Activated B cell treated with CpG ODN at 0.5 μM for 24 hours (primary cell): ENCODE results near the gene COPZ2. TPM values are rescaled to one million over a fixed set of nuclear protein-coding genes. Genes with fewer than 3 reads are reported as not detected.
"Not testable (repeated sequence)": the region's sequence is repeated elsewhere in the genome, so short reads cannot be mapped to it uniquely, and the experiment has no call there.

Experiments
- ATAC-seq: fragments of 200-7000 bp; cut with Tn5 transposase; one replicate; pipeline ENCODE4 v1.10.0; 2021; ENCODE audit warnings: low read depth, mild to moderate bottlenecking, moderate library complexity
- CTCF ChIA-PET: fragments of 350-600 bp; sonication (Branson Sonifier 250); formaldehyde crosslinking; loops from one replicate; lab custom pipeline; 2021; ENCODE audit warnings: antibody characterized with exemption; lab: Charles Lee
- POLR2A ChIA-PET: fragments of 350-600 bp; sonication (Branson Sonifier 250); formaldehyde crosslinking; loops from one replicate; lab custom pipeline; 2021; ENCODE audit warnings: antibody characterized with exemption; lab: Charles Lee
- DNase-seq: peaks from one replicate; pipeline ENCODE4 v3.0.0; 2022
- H3K27ac Mint-ChIP-seq: one replicate; pipeline ENCODE4 v1.8.0; 2020; ENCODE audit warnings: mixed read lengths
- H3K27me3 Mint-ChIP-seq: one replicate; pipeline ENCODE4 v1.8.0; 2021; ENCODE audit warnings: mixed read lengths
- H3K36me3 Mint-ChIP-seq: one replicate; pipeline ENCODE4 v1.8.0; 2021; ENCODE audit warnings: low read depth, mixed read lengths
- H3K4me1 Mint-ChIP-seq: one replicate; pipeline ENCODE4 v1.8.0; 2021; ENCODE audit warnings: mixed read lengths
- H3K4me3 Mint-ChIP-seq: one replicate; pipeline ENCODE4 v1.8.0; 2020; ENCODE audit warnings: mild to moderate bottlenecking, mixed read lengths
- H3K9me3 Mint-ChIP-seq: one replicate; pipeline ENCODE4 v1.8.0; 2020; ENCODE audit warnings: mixed read lengths
- CTCF ChIP-seq: fragments of 200-600 bp; IDR thresholded peaks from one replicate; pipeline ENCODE4 v1.8.0; 2022; ENCODE audit warnings: antibody characterized with exemption, mild to moderate bottlenecking
- intact Hi-C: fragments of 100-400 bp; cut with micrococcal nuclease; formaldehyde crosslinking; loops from one replicate; pipeline ENCODE4 v1.15.1; 2024
- total RNA-seq: library from RNA; stranded (reverse); gene quantifications from 2 replicates; pipeline ENCODE4 v1.2.3, GENCODE V29; 2022

COPZ2 gene
- total RNA-seq: 3.3 and 4.1 TPM in 2 replicates

- H3K27ac Mint-ChIP-seq: no peak within 1 kb of the TSS
- ChIA-PET POLR2A (interaction anchor here (0.6 to 2.7 kb wide), 4 partner anchors 11 to 57 kb away, joined by 3 to 27 read pairs (median 8); partner anchors contain the start of gene NFE2L1), CTCF (interaction anchor here (0.9 to 3.1 kb wide), 8 partner anchors 11 to 42 kb away, joined by 3 to 20 read pairs (median 7); partner anchors contain the start of gene NFE2L1)
- TF ChIP-seq CTCF: no peak
- DNase-seq (peak; percentile 53), ATAC-seq (peak; percentile 93)
- intact Hi-C loops: loop anchor here (1.0 kb wide), 3 partner anchors 11 to 37 kb away; partner anchors contain the start of gene NFE2L1
- H3K9me3 Mint-ChIP-seq: no peaks in the 10 kb centered on the region
- peaks cover 14% of the 10 kb centered on the region for H3K4me1 Mint-ChIP-seq
- H3K36me3 Mint-ChIP-seq: no peaks in the 10 kb centered on the region
- H3K4me3 Mint-ChIP-seq: peak within 1 kb of the TSS; percentile 86
- peaks cover 17% of the 10 kb centered on the region for H3K27me3 Mint-ChIP-seq
These were observed at the start of gene COPZ2 for GRCh38 chr17:48037036-48037837. TSS of gene COPZ2 (minus strand) at chr17:48037797. CDS start at chr17:48037777, 20 bp downstream.

DNA sequence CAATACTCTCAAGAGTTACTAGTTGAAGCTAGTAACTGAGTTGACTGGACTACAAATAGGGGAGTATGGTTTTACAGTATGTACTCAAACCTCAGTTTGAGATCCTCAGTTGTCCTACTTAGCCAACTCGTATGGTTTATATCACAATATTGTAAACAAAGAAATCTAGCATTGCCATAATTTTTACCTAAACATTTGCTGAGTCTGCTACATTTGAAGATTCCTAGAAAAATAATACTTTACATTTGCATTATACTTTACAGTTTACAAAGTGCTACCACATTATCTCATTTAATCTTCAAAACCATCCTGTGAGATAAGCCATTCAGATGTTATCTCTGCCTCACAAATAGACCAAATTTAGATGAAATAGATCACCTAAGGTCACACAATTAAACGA, 47.3 kb upstream of the COPZ2 start:
- CTCF ChIA-PET: interaction anchor here (0.6 to 6.5 kb wide), 3 partner anchors 27 to 59 kb away, joined by 3 to 49 read pairs (median 3); no protein-coding TSS in a partner anchor

DNA sequence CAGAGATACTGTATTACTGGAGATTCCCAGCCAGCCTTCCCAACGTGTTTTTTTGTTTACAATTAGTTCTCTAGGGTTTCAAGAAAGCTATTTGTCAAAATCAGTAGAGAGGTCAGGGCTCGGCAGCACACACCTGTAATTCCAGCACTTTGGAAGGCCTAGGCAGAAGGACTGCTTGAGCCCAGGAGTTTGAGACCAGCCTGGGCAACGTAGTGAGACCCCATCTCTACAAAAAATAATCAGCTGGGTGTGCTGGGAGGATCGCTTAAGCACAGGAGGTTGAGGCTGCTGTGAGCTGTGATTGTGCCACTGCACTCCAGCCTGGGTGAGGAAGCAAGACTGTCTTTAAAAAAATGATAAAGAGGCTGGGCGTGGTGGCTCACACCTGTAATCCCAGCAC, 44.3 kb upstream of the COPZ2 start:
- ATAC-seq: no peak
- no peaks in the 10 kb centered on the region for H3K9me3 Mint-ChIP-seq
- ChIA-PET CTCF (interaction anchor here (0.8 to 7.4 kb wide), 12 partner anchors 8 to 56 kb away, joined by 3 to 169 read pairs (median 6); partner anchors contain the start of gene SNX11), POLR2A (interaction anchor here (0.7 to 1.2 kb wide), 3 partner anchors 25 to 37 kb away, joined by 3 to 8 read pairs (median 3); partner anchors contain the start of gene SNX11)
- intact Hi-C loops: loop anchor here (2.0 kb wide), 1 partner anchor 537 kb away; no protein-coding TSS in a partner anchor
- H3K27me3 Mint-ChIP-seq: no peaks in the 10 kb centered on the region
- H3K36me3 Mint-ChIP-seq: peaks cover 5% of the 10 kb centered on the region
- DNase-seq: no peak
- no peak overlapping the region for H3K27ac Mint-ChIP-seq
- peaks cover 2% of the 10 kb centered on the region for H3K4me1 Mint-ChIP-seq
- TF ChIP-seq CTCF: no peak
- no peak overlapping the region for H3K4me3 Mint-ChIP-seq

More for the DNA sequence above, 47.3 kb upstream of the COPZ2 start:
- H3K4me3 Mint-ChIP-seq: no peak overlapping the region
- DNase-seq (no peak), ATAC-seq (no peak)
- POLR2A ChIA-PET: interaction anchor here (0.9 kb wide), 1 partner anchor 27 kb away, joined by 3 read pairs; no protein-coding TSS in a partner anchor
- H3K9me3 Mint-ChIP-seq: no peaks in the 10 kb centered on the region
- H3K4me1 Mint-ChIP-seq: peaks cover 5% of the 10 kb centered on the region
- no peak for TF ChIP-seq CTCF
- intact Hi-C loops: no loop called here
- no peaks in the 10 kb centered on the region for H3K27me3 Mint-ChIP-seq
- peaks cover 10% of the 10 kb centered on the region for H3K36me3 Mint-ChIP-seq
- H3K27ac Mint-ChIP-seq: no peak overlapping the region

- CTCF ChIA-PET: interaction anchor here (6.9 to 7.4 kb wide), 2 partner anchors 51 to 55 kb away, joined by 148 to 169 read pairs; no protein-coding TSS in a partner anchor
- H3K27me3 Mint-ChIP-seq, DNase-seq, intact Hi-C loops, H3K27ac Mint-ChIP-seq, H3K4me3 Mint-ChIP-seq, ATAC-seq, H3K9me3 Mint-ChIP-seq, H3K4me1 Mint-ChIP-seq: not testable (repeated sequence)
- peaks cover 37% of the 10 kb centered on the region for H3K36me3 Mint-ChIP-seq
- POLR2A ChIA-PET: interaction anchor here (0.7 to 1.3 kb wide), 3 partner anchors 29 to 135 kb away, joined by 4 to 5 read pairs (median 4); partner anchors contain the start of gene NFE2L1
These were observed 39.6 kb upstream of the COPZ2 start for GRCh38 chr17:48077152-48077551.

DNA sequence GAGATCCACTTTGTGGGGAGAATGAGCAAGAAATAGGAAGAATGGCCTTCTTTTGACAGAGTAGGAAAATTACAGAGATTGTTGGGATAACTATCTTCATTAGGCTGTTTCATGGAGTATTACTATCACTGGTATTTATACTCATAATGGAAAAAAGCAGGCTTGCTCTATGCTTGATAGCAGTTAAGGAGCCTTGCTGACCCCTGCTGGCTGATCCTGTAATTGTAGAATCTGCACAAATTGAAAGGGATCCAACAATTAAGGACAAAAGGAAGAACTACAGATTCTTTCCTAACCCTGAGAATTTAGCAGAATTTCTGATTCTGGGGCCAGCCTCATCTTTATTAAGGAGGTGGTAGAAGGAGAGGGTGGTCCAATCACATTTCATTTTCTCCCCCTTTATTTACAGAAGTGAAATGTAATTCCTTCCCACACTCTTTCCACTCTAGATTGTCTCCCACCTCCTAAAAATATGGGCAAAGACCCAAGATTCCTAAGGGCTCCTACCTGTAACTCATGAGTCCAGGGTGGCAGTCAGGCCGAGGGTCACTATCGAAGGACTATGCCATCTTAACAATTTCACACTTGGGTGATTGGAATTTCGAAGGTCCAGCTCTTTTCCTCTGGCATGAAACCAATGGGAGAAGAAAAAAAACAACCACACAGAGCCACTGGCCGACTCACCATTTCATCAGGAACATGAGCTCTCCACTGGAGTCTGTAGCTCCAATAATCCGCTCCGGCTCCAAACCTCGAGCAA, 36.9 kb upstream of the COPZ2 start:
- no peak for TF ChIP-seq CTCF
- ATAC-seq (peak; percentile 93), DNase-seq (peak; percentile 36)
- no peak overlapping the region for H3K27ac Mint-ChIP-seq
- ChIA-PET POLR2A (interaction anchor here (0.6 to 1.6 kb wide), 4 partner anchors 36 to 56 kb away, joined by 3 to 8 read pairs (median 3); no protein-coding TSS in a partner anchor), CTCF (interaction anchor here (0.6 to 6.9 kb wide), 23 partner anchors 8 to 554 kb away, joined by 3 to 148 read pairs (median 4); partner anchors contain the start of gene CDK5RAP3)
- no peaks in the 10 kb centered on the region for H3K27me3 Mint-ChIP-seq
- no peaks in the 10 kb centered on the region for H3K9me3 Mint-ChIP-seq
- peaks cover 52% of the 10 kb centered on the region for H3K36me3 Mint-ChIP-seq
- intact Hi-C loops: loop anchor here (1.0 kb wide), 5 partner anchors 27 to 125 kb away; partner anchors contain the start of gene COPZ2
- no peak overlapping the region for H3K4me3 Mint-ChIP-seq
- no peaks in the 10 kb centered on the region for H3K4me1 Mint-ChIP-seq

- peaks cover 56% of the 10 kb centered on the region for H3K36me3 Mint-ChIP-seq
- H3K4me3 Mint-ChIP-seq, DNase-seq, H3K4me1 Mint-ChIP-seq, ATAC-seq, H3K27me3 Mint-ChIP-seq, H3K27ac Mint-ChIP-seq, H3K9me3 Mint-ChIP-seq: not testable (repeated sequence)
- intact Hi-C loops: loop anchor here (1.0 kb wide), 5 partner anchors 26 to 124 kb away; partner anchors contain the start of gene COPZ2
- ChIA-PET CTCF (interaction anchor here (0.7 to 6.9 kb wide), 20 partner anchors 9 to 539 kb away, joined by 3 to 148 read pairs (median 4); partner anchors contain the start of gene CDK5RAP3), POLR2A (interaction anchor here (0.6 to 1.6 kb wide), 2 partner anchors 38 to 47 kb away, joined by 3 to 8 read pairs; no protein-coding TSS in a partner anchor)
These were observed 36.0 kb upstream of the COPZ2 start for GRCh38 chr17:48073566-48074094.

GRCh38 chr17:48072811-48073210, 35.2 kb upstream of the COPZ2 start:
- intact Hi-C loops, H3K4me1 Mint-ChIP-seq, H3K9me3 Mint-ChIP-seq, ATAC-seq, H3K4me3 Mint-ChIP-seq, H3K27me3 Mint-ChIP-seq, DNase-seq, H3K27ac Mint-ChIP-seq: not testable (repeated sequence)
- peaks cover 63% of the 10 kb centered on the region for H3K36me3 Mint-ChIP-seq
- CTCF ChIA-PET: interaction anchor here (0.9 to 6.9 kb wide), 10 partner anchors 8 to 124 kb away, joined by 3 to 148 read pairs (median 3); partner anchors contain the start of gene CDK5RAP3
- POLR2A ChIA-PET: interaction anchor here (0.7 to 1.6 kb wide), 4 partner anchors 18 to 132 kb away, joined by 3 to 8 read pairs (median 3); partner anchors contain the start of genes NFE2L1 and PNPO
